Measurements from ENCODE around the gene IFT80. TPM values are rescaled to one million over a fixed set of nuclear protein-coding genes. Genes with fewer than 3 reads are reported as not detected.
"Not testable (repeated sequence)": the region's sequence is repeated elsewhere in the genome, so short reads cannot be mapped to it uniquely, and the experiment has no call there.

The IFT80 gene
- total RNA-seq, 1 donor from 2014 or later: 16.5 TPM

DNA sequence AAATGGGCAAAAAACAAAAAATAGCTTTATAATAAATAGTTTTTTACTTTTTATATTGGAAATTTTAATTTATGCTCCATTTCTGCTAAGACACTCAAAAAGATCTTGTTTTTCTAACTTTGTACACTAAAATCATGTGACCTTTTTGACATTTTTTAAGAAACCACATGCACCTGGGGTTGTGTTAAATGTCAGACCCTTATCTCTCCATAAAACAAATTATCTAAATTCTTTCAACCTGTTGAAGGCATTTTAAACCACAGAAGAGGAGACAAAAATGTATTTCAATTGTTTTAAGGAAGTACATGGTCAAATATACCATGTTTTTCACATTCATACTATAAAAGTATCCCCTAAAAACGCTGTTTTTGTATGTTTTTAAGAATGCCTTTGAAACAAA is 29.2 kb downstream of the IFT80 start:
- DNase-seq (ENCODE audit: extremely low read depth, low read depth, low spot score): no peak

GRCh38 chr3:160368804-160369203 is 30.2 kb downstream of the IFT80 start:
- no peak for DNase-seq (ENCODE audit: extremely low read depth, low read depth, low spot score)

GRCh38 chr3:160365869-160366522 is 33.0 kb downstream of the IFT80 start:
- no peak for DNase-seq (ENCODE audit: extremely low read depth, low read depth, low spot score)

DNA sequence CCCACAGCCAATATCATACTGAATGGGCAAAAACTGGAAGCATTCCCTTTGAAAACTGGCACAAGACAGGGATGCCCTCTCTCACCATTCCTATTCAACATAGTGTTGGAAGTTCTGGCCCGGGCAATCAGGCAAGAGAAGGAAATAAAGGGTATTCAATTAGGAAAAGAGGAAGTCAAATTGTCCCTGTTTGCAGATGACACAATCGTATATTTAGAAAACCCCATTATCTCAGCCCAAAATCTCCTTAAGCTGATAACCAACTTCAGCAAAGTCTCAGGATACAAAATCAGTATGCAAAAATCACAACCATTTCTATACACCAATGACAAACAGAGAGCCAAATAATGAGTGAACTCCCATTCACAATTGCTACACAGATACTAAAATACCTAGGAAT is 36.1 kb downstream of the IFT80 start:
- DNase-seq (ENCODE audit: extremely low read depth, low read depth, low spot score): not testable (repeated sequence)

- no peak for DNase-seq (ENCODE audit: extremely low read depth, low read depth, low spot score)
These were observed 43.2 kb downstream of the IFT80 start for GRCh38 chr3:160355826-160356225.

DNA sequence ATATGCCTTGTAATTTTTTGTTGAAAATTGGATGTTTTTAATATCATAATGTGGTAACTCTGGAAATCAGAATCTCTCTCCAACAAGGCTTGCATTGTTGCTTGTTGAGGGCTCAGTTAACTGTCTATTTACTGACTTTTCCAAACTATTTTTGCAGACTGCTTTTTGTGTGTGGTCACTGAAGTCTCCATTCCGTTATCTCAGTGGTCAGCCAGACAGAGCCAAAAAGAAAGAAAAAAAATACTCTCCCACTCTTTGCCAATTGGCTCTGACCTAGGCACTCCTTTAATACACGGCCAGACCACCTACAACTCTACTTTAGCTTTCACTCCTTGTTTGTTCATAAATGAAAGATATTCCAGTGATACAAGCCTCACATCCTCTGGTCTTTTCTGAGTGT is 52.5 kb downstream of the IFT80 start:
- no peak for DNase-seq (ENCODE audit: extremely low read depth, low read depth, low spot score)

GRCh38 chr3:160343132-160343531 is 55.9 kb downstream of the IFT80 start:
- peak; percentile 2 for DNase-seq (ENCODE audit: extremely low read depth, low read depth, low spot score)

DNA sequence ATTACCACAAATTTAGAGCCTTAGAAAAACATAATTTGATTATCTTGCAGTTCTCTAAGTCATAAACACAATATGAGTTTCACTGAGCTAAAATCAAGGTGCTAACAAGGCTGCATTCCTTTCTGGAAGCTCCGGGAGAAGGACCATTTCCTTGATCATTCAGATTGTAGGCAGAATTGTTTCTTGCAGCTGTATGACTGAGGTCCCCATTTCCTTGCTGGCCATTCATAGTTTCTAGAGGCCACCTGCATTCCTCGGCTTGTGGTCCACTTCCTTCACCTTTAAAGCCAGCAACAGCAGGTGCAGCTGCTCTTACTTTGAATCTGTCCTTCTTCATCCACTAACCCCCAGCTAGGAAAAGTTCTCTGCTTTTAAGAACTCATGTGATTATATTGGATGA is 58.7 kb downstream of the IFT80 start:
- DNase-seq (ENCODE audit: extremely low read depth, low read depth, low spot score): no peak

DNA sequence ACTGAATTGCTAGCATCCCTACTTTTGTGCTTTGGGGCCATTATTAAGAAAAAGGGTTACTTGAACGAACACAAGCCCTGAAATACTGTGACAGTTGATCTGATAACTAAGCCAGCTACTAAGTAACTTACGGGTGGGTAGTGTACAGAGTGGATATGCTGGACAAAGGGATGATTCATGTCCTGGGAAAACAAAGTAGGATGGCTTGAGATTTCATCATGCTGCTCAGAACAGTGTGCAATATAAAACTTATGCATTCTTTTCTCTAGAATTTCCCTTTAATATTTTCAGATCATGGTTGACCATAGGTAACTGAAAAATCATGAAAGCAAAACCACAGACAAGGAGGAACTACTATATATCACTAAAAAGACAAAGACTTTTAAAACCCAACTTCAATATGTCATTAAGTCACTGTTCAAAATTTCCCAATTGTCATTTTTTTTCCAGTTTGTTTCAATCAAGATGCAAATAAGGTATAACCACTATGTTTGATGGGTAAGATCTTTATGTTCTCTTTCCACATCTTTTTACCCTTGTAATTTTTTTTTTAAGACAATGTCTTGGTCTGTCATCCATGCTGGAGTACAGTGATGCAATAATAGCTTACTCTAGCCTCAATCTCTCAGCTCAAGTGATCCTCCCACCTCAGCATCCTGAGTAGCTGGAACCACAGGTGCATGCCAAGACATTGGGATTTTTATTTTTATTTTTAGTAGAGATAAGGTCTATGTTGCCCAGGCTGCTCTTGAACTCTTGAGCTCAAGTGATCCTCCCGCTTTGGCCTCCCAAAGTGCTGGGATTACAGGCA is 67.7 kb downstream of the IFT80 start:
- DNase-seq (ENCODE audit: extremely low read depth, low read depth, low spot score): peak; percentile 2

- DNase-seq (ENCODE audit: extremely low read depth, low read depth, low spot score): no peak
These were observed 68.3 kb downstream of the IFT80 start for GRCh38 chr3:160330690-160331089.

- no peak for DNase-seq (ENCODE audit: extremely low read depth, low read depth, low spot score)
These were observed 68.9 kb downstream of the IFT80 start for GRCh38 chr3:160330109-160330508.

GRCh38 chr3:160326286-160326685 is 72.7 kb downstream of the IFT80 start:
- not testable (repeated sequence) for DNase-seq (ENCODE audit: extremely low read depth, low read depth, low spot score)

- not testable (repeated sequence) for DNase-seq (ENCODE audit: extremely low read depth, low read depth, low spot score)
These were observed 77.2 kb downstream of the IFT80 start for GRCh38 chr3:160321821-160322220.

DNA sequence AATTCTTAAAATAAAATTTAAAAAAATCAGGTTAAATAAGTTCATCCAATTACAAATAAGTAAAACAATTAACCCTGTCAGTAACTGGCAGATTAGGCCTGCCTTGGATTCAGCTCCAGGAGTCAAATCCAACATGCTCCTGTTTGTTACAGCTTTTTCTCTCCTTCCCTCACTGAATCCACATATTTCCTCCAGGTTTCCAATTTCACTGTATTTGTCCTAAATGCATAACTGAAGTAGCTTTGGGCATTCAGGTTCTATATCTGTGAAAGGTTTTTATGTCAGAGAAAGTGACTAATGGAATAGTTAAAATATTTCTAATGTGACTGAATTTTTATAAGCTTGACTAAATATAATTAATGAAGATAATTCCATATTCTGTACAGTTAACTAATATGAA is 79.7 kb downstream of the IFT80 start:
- no peak for DNase-seq (ENCODE audit: extremely low read depth, low read depth, low spot score)

- DNase-seq (ENCODE audit: extremely low read depth, low read depth, low spot score): no peak
These were observed 84.0 kb downstream of the IFT80 start for GRCh38 chr3:160314995-160315394.

DNA sequence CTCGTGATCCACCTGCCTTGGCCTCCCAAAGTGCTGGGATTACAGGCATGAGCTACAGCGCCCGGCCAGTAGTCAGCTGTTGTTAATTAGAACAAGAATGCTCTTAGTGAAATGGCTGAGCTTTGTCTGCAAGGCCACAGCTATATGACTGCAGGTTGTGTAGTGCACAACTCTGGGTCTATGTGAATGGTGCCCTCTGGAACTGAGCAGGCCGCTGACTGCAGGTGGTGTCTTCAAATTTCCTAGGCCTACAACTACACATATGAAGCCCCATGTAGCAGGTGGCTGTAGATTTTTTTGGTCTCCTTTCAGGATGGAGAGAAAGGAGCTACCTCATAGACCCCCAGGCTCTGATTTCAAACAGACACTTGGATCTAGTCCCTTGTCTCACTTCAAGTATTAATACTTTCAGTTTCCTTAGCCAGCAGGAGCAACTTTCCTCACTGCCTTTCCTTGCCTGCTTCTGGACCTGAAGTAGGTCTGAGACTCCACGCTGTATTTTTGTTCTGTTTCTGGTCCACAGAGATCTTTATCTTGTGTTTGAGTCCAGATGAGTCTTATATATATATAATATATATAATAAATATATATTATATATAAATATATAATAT is 86.9 kb downstream of the IFT80 start:
- no peak for DNase-seq (ENCODE audit: extremely low read depth, low read depth, low spot score)

DNA sequence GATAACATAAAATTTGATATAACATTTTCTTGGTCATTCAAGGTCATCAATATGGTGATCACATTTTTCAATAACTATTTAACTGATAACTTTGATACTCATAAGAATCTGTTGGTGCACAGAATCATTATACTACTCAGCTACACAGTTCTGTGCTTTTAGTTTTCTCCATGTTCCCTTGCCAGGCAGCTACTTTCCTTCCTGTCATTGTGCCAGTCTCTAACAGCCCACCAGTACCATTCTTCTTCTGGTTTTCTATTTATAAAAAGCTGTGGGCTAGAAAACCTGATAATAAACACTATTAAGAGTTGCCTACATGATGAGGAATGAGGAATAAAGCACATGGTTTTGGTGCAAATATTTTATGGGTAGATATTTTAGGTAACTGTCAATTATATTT is 96.2 kb downstream of the IFT80 start:
- no peak for DNase-seq (ENCODE audit: extremely low read depth, low read depth, low spot score)

DNA sequence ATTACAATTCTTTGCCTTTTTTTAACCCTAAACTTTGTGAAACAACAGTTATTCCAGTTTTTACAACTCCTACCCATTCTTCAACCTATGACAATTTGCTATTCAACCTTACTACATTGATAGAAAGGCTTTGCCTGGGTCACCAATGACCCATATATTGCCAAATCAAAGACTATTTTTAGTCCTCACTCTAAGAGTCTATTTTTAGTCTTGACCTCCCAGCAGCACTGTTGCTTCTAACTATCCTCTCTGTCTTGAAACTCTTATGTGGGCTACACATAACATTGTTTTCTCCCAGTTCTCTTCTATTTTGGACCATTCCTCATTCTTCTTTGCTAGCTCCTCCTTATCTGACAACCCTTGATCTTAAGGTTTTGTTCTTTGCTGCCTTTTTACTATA is 102.4 kb downstream of the IFT80 start:
- no peak for DNase-seq (ENCODE audit: extremely low read depth, low read depth, low spot score)

DNA sequence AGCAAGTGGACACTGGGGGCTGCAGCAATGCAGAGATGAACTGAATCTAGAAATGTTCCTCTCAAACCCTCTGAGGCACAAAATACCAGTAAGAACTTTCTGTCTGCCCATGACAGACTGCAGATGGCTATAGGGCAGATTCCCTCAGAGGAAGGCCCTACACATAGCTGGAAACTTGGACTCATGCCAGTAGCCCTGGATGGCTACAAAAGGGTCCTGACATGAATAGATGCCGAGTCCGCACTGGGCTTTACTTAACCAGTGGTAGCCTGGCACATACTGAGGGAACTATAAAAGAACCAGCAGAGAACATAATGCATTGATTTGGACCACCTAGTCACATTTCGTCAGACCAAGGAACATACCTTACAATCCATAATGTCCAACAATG is 107.1 kb downstream of the IFT80 start:
- DNase-seq (ENCODE audit: extremely low read depth, low read depth, low spot score): no peak

GRCh38 chr3:160291290-160291908 is 107.6 kb downstream of the IFT80 start:
- no peak for DNase-seq (ENCODE audit: extremely low read depth, low read depth, low spot score)

- no peak for DNase-seq (ENCODE audit: extremely low read depth, low read depth, low spot score)
These were observed 111.4 kb downstream of the IFT80 start for GRCh38 chr3:160287666-160288065.

Measured in glomerular endothelial cell (primary cell).